Inferior parietal cortex (tissue), 1 donor: ENCODE results near the gene SUB1.
"Not testable (repeated sequence)": the region's sequence is repeated elsewhere in the genome, so short reads cannot be mapped to it uniquely, and the experiment has no call there.

Experiments used
- DNase-seq: peaks from one replicate; pipeline ENCODE4 v3.0.0-alpha.2; 2016; ENCODE audit errors: extremely low spot score

SUB1 gene

DNA sequence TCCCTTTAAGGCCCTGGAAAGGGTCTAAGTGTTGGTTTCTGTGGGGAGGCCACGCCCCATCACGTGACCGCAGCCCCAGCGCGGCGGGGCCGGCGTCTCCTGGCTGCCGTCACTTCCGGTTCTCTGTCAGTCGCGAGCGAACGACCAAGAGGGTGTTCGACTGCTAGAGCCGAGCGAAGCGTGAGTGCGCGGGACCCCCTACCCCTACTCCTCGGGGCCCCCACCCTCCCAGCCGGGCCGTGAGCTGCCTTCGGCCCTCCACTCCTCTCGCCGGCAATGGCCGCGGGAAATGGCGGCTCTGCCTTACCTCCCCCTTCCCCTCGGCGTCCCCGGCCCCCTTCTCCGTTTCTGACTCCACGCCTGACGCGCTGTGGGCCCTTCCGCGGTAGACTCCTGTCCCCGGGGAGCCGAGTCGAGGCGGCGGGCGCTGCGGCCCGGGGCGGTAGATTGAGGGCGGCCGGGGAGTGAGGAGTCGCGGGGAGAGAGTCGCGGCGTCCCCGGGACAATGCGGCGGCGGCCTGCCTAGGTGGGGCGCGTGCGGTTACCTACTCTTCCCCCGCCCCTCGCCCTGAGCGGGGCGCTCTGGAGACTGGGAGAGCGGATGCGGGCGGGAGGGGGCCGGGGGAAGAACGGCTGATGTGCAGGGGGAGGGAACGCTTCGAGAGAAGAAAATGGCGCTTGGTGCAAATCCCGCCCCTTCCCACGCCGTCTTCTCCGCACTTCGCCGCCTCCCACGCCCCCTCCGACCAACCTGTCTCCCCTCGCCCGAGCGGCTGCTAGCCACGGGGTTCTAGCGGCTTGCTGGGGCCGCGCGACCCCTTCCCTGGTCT is at the start of gene SUB1:
Gene SUB1 (plus strand): TSS at position 112 of the 830 bp plus-strand sequence. CDS start 2,956 bp downstream, outside the sequence.
- DNase-seq: peak; percentile 94

DNA sequence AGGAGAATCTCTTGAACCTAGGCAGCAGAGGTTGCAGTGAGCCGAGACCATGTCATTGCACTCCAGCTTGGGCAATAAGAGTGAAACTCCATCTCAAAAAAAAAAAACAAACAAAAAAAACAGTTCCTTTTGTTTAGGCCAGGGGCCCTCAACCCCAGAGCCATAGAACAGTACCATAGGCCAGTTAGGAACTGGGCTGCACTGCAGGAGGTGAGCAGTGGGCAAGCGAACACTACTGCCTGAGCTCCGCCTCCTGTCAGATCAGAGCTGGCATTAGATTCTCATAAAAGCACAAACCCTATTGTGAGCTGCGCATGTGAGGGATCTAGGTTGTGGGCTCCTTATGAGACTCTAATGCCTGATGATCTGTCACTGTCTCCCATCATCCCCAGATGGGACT is 49.1 kb upstream of the SUB1 start:
- DNase-seq: no peak

DNA sequence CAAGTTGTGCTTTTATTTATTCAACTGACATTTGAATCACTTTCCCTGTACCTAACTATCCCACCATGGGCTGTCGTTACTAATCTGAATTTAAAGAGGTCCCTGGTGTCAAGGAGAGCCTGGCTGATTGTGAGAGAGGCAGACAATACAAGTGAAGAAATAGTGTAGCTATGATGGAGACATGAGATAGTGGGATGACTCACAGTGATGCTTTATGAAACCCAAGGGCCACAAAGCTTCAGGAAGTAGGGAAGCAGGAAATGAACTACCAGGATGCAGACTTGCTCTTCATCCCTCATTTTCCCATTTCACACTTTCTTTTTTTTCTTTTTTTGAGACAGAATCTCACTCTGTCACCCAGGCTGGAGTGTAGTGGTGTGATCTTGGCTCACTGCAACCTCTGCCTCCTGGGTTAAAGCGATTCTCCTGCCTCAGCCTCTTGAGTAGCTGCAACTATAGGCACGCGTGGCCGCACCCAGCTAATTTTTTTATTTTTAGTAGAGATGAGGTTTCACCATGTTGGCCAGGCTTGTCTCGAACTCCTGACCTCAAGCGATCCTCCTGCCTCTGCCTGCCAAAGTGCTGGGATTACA is 47.8 kb upstream of the SUB1 start:
- not testable (repeated sequence) for DNase-seq

DNA sequence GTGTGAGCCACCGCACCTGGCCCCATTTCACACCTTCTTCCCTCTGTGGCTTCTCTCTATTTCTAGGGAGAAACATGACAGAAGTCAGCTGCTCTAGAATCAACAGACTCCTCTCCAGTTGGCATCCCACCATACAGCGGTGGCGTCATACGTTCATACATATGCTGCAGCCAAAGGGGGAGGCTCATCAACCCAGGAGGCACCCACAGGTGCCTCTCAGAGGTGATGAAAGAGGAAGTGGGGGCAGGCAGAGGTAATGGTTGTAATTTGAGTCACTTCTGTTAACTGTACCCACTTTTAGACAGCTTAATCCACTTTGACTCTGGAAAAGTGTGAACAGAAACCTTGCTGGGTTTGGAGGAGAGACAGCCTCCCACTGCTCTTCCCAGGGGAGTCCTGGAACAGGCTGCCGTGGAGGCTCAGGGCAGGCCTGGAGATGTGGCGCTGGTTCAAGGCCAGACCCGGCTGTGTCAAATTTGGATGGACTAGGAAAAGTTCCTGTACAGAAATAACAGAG is 47.3 kb upstream of the SUB1 start:
- DNase-seq: no peak

DNA sequence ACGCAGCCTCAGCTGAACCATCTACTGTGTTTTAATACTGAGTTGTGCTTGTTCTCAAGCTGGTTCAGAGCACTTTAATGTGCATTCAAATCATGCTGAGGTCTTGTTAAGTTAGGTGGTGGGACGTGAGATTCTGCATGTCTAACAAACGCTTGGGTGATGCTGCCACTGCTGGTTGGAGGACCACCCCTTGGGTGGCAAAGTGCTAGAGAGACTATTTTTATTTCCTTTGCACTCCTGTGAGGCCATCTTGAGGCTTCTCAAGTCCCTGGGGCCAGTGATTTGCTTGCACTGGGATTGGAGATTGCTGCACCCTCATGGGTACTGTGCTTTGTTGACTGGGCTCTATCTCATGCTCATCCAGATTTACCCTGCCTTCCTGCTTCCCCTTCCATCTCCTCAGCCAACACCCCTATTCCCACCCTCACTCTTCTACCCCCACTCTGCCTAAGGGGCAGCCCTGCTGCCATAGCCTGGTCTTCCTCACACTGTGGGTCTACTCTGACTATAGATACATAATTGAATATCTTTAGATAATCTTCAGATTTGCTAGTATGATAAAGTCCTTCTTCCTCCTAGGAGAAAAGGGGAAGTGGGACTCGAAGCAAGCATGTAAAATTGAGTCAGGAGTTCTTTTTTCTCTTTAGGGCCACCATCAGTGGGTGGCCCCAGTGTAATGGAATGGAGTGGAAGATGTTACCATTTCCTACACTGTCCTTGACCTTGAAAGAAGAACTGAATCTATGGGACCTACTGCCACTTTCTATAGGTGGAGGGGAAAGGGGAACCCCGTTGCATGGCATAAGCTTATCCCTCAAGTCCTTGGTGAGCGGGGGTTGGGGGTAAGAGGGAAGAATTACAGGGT is 45.1 kb upstream of the SUB1 start:
- DNase-seq: no peak

DNA sequence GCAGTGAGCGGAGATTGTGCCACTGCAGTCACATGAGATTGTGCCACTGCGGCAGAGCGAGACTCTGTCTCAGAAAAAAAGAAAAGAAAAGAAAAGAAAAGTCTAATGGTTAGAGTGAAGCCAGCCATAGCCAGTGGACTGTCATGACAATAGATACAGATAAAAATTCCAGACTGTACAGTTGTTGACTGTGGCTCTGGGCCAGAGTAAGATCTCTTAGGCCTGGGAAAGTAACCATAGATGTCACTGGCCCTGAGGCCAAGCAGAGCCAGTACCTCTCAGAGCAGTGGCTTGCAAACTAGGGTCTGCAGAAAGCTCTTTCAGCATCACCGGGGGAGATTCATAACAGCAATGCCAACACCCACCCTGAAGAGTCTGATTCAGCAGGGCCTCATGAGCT is 44.1 kb upstream of the SUB1 start:
- no peak for DNase-seq

DNA sequence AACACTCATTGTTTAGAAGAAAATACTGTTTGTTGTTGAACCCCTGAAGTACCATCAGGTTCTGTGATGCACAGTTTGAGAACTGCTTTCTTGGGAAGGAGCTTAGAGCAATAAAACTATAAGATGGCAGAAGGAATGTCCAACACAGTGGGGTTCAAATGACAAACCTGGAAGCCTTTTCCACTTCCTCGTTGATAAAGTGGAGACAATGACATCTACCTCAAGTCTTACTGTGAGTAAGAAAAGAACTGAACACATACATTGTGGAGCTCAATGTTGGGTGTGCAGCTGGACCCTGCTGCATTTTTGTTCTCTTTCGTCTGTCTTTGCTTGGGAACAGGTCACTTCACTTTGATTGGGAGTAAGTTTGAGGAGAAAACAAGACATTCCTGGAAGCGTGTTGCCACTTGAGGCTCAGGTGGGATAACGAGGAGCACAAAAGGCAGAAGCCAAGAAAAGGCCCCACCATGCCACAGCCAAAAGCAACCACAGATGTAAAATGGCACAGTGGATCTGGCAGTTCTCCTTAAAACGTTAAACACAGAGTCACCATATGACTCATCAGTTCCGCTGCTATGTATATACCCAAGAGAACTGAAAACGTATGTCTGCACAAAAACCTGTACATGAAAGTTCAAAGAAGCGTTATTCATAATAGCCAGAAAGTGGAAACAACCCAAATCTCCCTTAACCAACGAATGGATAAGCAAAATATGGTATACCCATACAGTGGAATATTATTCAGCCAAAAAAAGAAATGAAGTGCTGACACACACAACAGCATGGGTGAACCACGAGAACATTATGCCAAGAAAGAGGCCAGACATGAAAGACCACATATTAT is 42.9 kb upstream of the SUB1 start:
- DNase-seq: peak; percentile 34

DNA sequence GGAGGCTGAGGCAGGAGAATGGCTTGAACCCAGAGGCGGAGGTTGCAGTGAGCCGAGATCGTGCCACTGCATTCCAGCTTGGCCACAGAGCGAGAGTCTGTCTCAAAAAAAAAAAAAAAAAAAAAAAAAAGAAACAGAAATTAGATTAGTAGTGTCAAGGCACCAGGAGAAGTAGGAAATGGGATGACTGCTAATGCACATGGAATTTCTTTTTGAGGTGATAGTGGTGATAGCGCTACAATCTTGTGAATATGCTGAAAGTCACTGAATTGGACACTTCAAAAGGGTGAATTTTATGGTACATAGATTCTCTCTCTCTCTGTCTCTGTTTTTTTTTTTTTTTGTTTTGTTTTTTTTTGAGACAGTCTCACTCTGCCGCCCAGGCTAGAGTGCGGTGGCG is 42.1 kb upstream of the SUB1 start:
- no peak for DNase-seq

DNA sequence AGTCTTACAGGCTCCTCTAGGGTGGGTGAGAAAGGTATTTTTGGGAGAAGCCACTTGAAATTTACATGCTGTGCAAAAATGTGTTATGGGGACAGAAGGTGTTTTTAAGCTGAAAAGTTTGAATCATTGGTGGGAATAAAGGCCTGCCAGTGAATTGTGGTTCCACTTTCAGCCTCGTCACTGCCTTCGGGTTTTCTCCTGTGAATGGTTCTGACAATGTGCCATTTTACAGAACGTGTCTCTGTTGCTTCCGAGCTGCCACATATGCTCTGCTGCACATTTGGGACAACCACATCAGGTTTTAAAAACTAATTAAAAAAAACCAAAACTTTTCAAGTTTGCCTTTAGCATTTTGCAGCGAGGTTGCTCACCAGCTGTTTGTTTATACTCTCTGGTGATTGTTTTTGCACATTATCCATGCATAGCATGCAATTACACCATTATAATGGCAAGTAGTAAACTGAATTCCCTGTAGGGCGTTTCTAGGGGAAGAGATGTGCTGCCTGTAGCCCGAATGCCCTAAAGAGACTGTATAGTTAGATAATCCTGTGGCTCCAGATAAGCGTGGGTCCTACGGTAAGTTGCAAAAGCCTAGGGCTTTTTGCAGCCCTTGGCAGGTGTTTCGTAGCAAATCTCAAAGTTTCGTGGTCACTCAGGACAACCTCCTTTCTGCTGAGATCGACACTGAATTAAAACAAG is 40.1 kb upstream of the SUB1 start:
- peak; percentile 44 for DNase-seq

DNA sequence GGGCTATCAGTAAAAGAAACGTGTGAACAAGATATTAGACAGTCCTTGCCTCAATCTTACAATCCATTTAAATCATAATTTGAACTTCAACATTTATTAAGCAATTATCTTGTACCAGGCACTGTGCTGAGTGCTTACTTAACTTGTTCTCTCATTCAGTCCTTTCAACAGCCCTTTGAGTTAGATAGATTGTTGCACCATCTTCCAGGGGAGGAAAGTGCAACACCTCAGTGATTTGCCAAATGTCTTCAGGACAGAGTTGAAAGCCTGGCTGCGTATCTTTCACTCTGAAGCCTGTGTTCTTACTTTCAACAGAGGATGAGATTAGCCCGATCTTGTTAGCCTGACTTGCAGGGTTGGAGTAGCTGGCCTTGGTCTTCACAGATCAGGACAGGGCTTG is 34.2 kb upstream of the SUB1 start:
- no peak for DNase-seq

DNA sequence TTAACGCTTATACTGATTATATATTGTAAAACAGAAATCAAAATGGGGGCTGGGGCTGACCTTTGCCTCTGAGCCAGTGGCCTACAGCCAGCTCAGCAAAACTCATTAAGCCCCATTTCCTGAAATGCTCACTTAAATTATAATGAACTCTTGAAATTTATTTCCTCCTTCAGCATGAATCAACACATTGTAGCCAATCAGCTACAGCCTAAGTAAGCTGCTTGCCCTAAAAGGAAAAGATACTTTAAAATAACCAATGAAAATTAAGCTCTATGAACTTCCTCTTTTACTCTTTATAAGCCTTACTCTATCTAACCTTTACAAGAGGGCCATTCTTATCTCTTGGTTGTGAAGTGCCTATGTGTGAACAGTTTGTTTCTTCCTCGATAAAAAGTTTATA is 33.5 kb upstream of the SUB1 start:
- DNase-seq: no peak

DNA sequence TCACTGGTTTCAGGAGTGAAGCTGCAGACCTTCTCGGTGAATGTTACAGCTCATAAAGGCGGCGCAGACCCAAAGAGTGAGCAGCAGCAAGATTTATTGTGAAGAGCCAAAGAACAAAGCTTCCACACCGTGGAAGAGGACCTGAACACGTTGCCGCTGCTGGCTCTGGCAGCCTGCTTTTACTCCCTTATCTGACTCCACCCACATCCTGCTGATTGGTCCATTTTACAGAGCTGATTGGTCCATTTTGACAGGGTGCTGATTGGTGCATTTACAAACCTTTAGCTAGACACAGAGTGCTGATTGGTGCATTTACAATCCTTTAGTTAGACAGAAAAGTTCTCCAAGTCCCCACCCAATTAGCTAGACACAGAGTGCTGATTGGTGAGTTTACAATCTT is 32.9 kb upstream of the SUB1 start:
- DNase-seq: not testable (repeated sequence)

DNA sequence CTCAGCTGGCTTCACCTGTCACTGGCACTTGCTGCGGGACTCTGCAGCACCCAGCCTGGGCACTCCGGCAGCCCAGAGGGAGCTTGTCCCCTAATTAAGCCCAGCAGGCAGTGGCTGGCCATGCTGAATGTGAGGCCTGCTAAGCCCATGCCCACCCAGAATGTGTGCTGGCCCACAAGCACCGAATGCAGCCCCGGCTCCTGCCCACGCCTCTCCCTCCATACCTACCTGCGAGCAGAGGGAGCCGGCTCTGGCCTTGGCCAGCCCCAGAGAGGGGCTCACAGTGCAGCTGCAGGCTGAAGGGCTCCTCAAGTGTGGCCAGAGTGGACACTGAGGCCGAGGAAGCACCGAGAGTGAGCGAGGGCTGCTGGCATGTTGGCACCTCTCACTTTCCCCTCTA is 32.4 kb upstream of the SUB1 start:
- no peak for DNase-seq

DNA sequence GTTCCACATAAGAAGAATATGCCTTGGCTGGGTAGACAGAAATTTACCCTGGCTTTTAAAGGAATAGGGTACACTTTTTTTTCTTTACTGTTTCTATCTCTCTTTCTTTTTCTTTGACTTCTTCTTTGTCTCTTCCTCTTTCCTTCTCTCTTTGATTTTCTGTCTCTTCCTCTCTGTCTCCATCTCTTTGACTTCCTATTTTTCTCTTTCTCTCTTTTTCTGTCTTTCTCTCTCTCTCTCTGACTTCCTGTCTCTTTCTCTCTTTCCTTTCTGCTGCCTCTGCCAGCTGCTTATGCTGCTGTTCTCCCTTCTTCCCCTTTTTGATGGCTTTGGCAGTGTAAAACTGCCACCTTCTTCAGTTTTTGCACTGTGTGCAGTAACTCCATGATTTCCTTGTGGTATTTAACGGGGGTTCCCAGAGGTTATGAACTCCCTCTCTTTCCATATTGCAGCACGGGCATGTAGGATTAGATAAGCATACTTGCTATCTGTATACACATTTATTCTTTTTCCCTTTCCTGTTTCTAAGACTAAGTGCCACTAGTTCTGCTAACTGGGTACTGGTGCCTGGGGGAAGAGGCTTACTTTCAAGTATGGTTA is 31.1 kb upstream of the SUB1 start:
- DNase-seq: not testable (repeated sequence)

DNA sequence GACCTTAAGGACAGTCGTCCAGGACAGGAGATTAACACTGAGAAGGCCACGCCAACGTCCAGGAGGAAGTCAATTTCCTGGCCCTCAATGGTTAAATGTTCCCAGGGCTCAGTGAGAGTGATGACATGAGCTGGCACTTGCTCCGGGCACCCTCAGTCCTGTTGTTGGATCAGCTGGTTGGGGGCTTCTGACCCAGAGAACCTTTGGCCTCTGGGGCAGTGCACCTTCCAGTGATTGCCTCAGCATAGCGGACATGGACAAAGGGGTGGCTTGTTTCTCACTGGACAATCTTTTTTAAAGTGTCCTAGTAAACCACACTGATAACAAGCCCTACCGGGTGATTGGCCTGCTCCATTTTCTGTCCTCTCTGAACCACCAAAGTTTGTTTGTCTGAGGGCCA is 28.8 kb upstream of the SUB1 start:
- DNase-seq: not testable (repeated sequence)

DNA sequence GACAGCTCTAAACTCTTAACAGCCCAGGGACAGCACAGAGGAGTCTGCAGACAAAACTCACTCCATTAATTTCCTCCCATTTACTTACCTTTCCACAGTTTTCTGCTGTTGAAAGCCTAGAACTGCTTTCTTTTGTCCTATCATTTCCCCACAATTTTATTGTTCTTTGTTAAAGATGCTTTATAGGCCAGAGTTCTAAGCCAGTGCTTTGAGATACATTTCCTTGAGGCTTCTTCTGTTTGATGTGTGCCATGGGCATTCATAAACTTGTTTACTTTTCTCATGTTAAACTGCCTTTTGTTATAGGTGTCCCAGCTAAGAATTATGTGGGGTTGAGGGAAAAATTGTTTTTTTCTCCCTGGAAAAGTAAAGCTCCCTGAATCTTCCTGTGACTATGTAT is 25.9 kb upstream of the SUB1 start:
- DNase-seq: no peak

DNA sequence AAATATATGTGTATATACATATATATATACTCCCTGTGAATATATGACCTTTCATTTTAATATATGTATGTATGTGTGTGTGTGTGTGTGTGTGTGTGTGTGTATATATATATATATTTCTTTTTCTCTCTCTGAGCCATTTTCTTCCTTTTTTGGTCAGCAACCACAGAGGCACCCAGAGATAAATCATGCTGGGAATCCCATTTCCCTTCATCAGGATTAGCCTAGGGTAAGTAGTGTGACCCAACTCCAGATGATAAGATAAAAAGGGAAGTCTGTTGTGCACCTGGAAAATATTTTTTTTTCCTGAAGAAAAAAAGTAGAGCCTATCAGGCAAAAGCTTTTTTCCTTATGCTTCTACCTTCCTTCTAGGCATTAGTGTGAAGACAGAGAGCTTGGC is 25.4 kb upstream of the SUB1 start:
- no peak for DNase-seq

DNA sequence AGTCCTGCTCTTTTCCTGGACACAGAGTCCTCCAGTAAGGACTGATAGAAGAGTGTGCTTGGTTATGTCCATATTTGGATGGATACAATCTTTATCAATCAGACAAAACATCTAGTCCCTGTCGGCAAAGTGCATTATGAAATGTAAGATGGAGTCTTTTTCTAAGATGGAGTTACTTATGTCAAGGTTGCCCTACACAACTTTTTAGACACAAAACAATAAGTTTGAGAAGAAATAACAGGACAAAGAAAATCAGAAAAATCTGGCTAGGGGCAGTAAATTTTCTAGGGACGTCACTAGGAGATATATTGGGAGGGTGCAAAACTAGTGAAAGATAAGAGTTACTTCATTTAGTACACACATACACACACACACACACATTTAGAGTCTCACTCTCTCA is 23.3 kb upstream of the SUB1 start:
- no peak for DNase-seq

DNA sequence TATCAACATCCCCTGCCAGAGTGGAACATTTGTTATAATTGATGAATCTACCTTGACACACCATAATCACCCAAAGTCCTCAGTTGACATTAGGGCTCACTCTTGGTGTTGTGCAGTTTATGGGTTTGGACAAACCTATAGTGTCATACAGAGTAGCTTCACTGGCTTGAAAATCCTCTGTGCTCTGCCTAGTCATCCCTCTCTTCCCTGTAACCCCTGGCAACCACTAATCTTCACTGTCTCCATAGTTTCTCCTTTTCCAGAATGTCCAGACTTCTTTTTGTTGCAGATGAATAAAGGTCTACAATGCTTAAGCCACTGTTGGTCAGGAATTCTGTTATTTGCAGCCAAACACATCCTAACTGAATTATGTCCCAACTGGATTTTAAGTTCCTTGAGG is 22.5 kb upstream of the SUB1 start:
- no peak for DNase-seq

DNA sequence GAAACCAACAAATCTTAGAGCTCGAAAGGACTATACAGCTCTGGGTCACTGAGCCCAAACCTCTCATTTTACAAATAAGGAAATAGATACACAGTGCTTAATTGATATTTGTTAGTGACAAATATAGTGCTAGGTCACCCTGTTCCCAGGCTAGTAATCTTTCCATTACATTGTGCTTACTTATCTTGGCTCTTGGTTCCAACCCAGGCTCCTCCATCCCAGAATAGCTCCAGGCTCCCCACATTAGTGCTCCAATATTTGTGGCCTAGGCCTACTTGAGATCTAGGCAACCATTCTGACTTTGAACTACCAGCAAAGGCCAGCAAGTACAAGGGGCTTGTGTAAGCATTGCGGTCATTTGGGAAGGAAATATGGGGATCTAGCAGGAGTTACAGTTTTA is 21.7 kb upstream of the SUB1 start:
- DNase-seq: no peak
